Measurements from ENCODE around the gene ZNF254. TPM values are rescaled to one million over a fixed set of nuclear protein-coding genes. Genes with fewer than 3 reads are reported as not detected.

The ZNF254 gene
- total and polyA plus RNA-seq, 8 donors = 4.0 to 68.3 (median 21.9) TPM

GRCh38 chr19:24059563-24060295, 27.3 kb upstream of the ZNF254 start:
- Histone ChIP-seq H3K9me3 (no peaks in the 10 kb centered on the region), H3K27me3 (no peaks in the 10 kb centered on the region), H3K4me1 (no peaks in the 10 kb centered on the region), H3K36me3 (peaks cover 35 to 76% (median 67%) of the 10 kb centered on the region in 4 donors), H3K4me3 (no peak overlapping the region), H3K27ac (no peak overlapping the region)
- intact Hi-C loops (cut with DNase I; ENCODE audit: low total_unique reads) = no loop called here
- TF ChIP-seq EP300 (IDR thresholded peaks at IDR 0.05) (no peak), CTCF (IDR thresholded peaks at IDR 0.05) (no peak), POLR2A (IDR thresholded peaks at IDR 0.05) (no peak), POLR2AphosphoS5 (IDR thresholded peaks at IDR 0.05) (no peak)
- 71 to 96% (median 91%) methylated on average over 2 of the region's 2 CpGs for WGBS, 5 donors
- DNase-seq = no peak

DNA sequence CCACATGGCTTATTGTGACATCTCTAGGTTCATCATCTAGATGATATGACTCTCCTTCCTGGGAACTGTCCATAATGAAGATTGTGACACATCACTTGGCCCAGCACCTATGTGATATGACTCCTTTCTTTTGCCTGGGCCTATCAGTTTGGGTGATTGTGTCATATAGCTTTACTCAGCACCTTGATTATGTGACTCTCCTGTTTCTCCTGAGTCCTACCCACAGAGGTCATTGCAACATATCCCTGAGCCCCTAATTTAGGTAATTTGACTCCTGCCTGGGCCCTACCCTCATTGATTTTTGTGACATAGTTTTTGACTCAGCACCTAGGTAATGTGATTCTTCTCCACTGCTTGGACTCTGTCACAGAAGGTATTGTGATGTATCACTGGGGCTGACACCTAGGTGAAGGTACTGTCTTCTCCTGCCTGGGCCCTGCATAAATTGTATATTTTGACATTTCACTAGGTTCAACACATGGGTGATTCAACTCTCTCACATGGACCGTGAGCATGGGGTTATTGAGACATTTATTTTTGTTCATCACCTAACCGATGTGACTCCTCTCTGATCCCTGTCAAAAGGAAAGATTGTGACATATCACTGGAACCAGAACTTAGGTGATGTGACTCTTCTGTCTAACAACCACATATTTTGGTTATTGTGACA, 26.2 kb upstream of the ZNF254 start:
- WGBS, 5 donors = 31 to 91% (median 81%) methylated on average over 2 of the region's 2 CpGs
- H3K36me3 ChIP-seq = peaks cover 33 to 80% (median 68%) of the 10 kb centered on the region in 4 donors
- no peaks in the 10 kb centered on the region for H3K4me1 ChIP-seq
- no peak for DNase-seq
- no peak overlapping the region for H3K4me3 ChIP-seq
- intact Hi-C loops (cut with DNase I; ENCODE audit: low total_unique reads) = no loop called here
- no peak overlapping the region for H3K27ac ChIP-seq
- no peaks in the 10 kb centered on the region for H3K9me3 ChIP-seq
- TF ChIP-seq POLR2AphosphoS5 (IDR thresholded peaks at IDR 0.05) (no peak), EP300 (IDR thresholded peaks at IDR 0.05) (no peak), POLR2A (IDR thresholded peaks at IDR 0.05) (no peak), CTCF (IDR thresholded peaks at IDR 0.05) (no peak)
- no peaks in the 10 kb centered on the region for H3K27me3 ChIP-seq

GRCh38 chr19:24062190-24062589, 24.8 kb upstream of the ZNF254 start:
- Histone ChIP-seq H3K4me1 (no peaks in the 10 kb centered on the region), H3K27ac (no peak overlapping the region), H3K36me3 (peaks cover 25 to 82% (median 68%) of the 10 kb centered on the region in 4 donors), H3K27me3 (no peaks in the 10 kb centered on the region), H3K9me3 (no peaks in the 10 kb centered on the region), H3K4me3 (no peak overlapping the region)
- no peak for DNase-seq
- intact Hi-C loops (cut with DNase I; ENCODE audit: low total_unique reads) = no loop called here
- TF ChIP-seq POLR2AphosphoS5 (IDR thresholded peaks at IDR 0.05) = no peak
- TF ChIP-seq EP300 (IDR thresholded peaks at IDR 0.05) = no peak
- no peak for TF ChIP-seq POLR2A (IDR thresholded peaks at IDR 0.05)

- no peaks in the 10 kb centered on the region for H3K9me3 ChIP-seq
- 87 to 97% (median 95%) methylated on average over 5 of the region's 5 CpGs for whole genome bisulfite sequencing, 5 donors
- no peak overlapping the region for H3K27ac ChIP-seq
- intact Hi-C loops (cut with DNase I; ENCODE audit: low total_unique reads) = no loop called here
- peaks cover 31 to 82% (median 69%) of the 10 kb centered on the region in 4 donors for H3K36me3 ChIP-seq
- no peaks in the 10 kb centered on the region for H3K27me3 ChIP-seq
- H3K4me3 ChIP-seq = no peak overlapping the region
- no peak for TF ChIP-seq CTCF (IDR thresholded peaks at IDR 0.05)
- no peak for DNase-seq
- no peaks in the 10 kb centered on the region for H3K4me1 ChIP-seq
Measured at GRCh38 chr19:24063295-24063694, 23.7 kb upstream of the ZNF254 start.

DNA sequence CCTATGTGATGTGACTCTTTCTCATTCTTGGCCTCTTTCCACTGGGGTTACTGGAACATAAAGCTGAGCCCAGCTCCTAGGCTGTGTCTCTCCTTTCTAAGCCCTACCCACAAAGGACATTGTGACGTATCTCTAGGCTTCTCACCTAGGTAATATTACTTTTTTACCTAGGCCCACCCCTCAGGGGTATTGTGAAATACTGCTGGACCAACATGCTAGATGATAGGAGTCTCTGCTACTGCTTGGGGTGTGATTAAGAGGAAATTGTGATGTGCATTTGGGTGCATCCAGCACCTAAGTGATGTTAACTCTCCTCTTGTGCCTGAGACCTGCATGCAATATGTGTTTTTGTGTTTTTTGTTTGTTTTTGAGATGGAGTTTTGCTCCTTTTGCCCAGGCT, 22.8 kb upstream of the ZNF254 start:
- no peak for TF ChIP-seq EP300 (IDR thresholded peaks at IDR 0.05)
- no peak for TF ChIP-seq CTCF (IDR thresholded peaks at IDR 0.05)
- TF ChIP-seq POLR2A (IDR thresholded peaks at IDR 0.05) = no peak
- no peak for TF ChIP-seq POLR2AphosphoS5 (IDR thresholded peaks at IDR 0.05)
- intact Hi-C loops (cut with DNase I; ENCODE audit: low total_unique reads) = no loop called here
- Histone ChIP-seq H3K27ac (no peak overlapping the region), H3K4me1 (no peaks in the 10 kb centered on the region), H3K36me3 (peaks cover 25 to 76% (median 67%) of the 10 kb centered on the region in 4 donors), H3K4me3 (no peak overlapping the region), H3K9me3 (no peaks in the 10 kb centered on the region), H3K27me3 (no peaks in the 10 kb centered on the region)
- 82 to 94% (median 93%) methylated on average over 1 of the region's 1 CpG for WGBS, 5 donors
- DNase-seq = no peak

Measured in stomach (tissue), 9 donors.